Measurements from ENCODE around the gene COL19A1.
"Not testable (repeated sequence)": the region's sequence is repeated elsewhere in the genome, so short reads cannot be mapped to it uniquely, and the experiment has no call there.

The COL19A1 gene

DNA sequence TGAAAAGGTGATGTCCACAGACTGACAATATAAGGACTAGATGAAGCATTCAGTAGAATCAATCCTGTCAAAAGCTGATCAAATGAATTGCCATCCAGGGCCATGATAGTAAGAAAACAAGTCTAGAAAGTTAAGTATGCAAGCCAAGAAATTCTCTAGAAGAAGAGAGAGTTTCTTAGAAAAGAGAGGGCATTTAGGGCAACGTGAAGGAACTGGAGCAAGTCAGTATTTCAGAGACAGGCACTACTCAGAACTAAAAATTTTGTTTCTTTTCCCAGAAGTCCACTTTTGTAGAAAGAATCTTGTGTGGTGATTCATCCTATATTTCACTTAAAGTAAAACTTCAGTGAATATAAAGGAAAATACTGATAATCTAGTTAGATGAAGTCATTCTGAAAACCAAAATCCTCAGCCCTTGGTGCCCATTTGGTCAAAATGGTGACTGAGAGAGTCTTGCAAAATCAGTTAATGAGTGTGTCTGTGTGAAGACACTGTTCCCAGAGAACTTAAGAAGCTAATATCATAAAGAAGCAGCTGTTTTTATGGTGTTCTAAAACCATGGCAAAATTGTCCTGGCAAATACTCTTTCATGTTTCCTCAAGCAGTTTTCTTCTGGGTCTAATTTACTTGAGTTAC, 82.2 kb downstream of the COL19A1 start:
- peaks cover 4% of the 10 kb centered on the region for H3K27me3 Mint-ChIP-seq
- no peak overlapping the region for H3K27ac Mint-ChIP-seq
- no peaks in the 10 kb centered on the region for H3K4me1 Mint-ChIP-seq (ENCODE audit: low read depth)
- H3K36me3 Mint-ChIP-seq: no peaks in the 10 kb centered on the region
- H3K4me3 Mint-ChIP-seq: no peak overlapping the region
- H3K9me3 Mint-ChIP-seq (ENCODE audit: low read depth): no peaks in the 10 kb centered on the region

DNA sequence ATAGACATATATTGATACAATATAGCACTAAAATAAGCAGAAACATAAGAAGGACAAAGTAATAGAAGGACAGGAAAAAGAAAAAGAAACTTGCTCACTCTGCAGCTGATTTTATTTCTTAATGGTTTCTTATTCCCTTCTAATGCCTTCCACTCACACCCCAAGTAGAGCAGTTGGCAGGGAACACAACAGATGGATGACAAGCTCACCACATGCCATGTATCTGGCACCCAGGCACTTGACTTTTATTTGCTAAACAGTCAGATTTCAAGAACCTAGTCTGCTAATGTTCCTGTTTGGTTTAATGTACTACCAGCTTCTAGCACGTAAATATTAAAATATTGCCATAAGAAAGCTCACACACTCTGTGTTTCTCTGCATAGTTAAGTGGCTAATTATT, 87.1 kb downstream of the COL19A1 start:
- Mint-ChIP-seq H3K4me1 (ENCODE audit: low read depth) (no peaks in the 10 kb centered on the region), H3K36me3 (no peaks in the 10 kb centered on the region), H3K27ac (no peak overlapping the region), H3K27me3 (peaks cover 1% of the 10 kb centered on the region), H3K4me3 (no peak overlapping the region), H3K9me3 (ENCODE audit: low read depth) (no peaks in the 10 kb centered on the region)

DNA sequence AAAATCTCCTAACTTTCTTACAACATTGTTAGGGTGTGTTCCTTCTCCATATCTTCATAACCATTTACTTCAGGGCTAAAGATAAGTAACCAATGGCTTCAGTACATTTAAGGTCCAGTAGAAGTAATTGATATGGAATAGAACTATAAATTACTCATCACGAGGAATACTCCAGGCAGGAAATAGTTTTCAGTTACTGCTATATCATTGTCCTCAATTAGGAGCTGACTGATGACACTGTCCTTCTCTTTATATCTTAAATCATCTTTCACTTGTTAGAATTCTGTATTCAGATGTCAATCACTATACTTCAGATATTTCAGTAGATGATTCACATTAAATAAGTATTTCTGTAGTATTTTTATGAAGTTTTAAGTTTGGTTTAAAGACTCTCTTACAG, 88.4 kb downstream of the COL19A1 start:
- no peaks in the 10 kb centered on the region for H3K36me3 Mint-ChIP-seq
- H3K27ac Mint-ChIP-seq: no peak overlapping the region
- H3K27me3 Mint-ChIP-seq: peaks cover 1% of the 10 kb centered on the region
- no peak overlapping the region for H3K4me3 Mint-ChIP-seq
- no peaks in the 10 kb centered on the region for H3K4me1 Mint-ChIP-seq (ENCODE audit: low read depth)
- H3K9me3 Mint-ChIP-seq (ENCODE audit: low read depth): no peaks in the 10 kb centered on the region

DNA sequence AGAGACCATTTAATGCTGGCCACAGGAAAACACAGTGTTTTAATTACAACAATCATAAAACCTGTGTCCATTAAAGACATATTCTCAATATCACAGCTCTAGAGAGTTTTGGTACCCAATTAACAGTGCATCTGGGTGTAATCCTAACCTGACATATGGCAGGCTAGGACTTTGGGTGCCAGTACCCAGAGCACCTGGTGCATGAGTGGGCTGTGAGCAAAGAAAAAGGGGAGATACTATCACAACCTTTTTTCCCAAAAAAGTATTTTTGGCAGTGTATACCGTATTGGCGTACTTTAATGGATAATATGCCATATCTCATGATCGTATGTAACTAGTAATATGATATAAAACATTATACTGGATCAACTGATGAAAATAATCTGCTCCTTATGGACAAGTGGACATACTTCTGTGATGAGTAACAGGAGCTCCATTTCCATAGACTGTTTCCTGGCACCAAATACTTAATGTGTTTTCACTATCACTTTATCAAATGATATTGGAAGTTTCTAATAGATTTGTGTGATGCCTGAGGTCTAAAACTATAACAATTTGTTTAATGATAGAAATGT, 91.7 kb downstream of the COL19A1 start:
- Mint-ChIP-seq H3K4me3 (no peak overlapping the region), H3K27ac (no peak overlapping the region), H3K9me3 (ENCODE audit: low read depth) (no peaks in the 10 kb centered on the region), H3K36me3 (no peaks in the 10 kb centered on the region), H3K27me3 (peaks cover 1% of the 10 kb centered on the region), H3K4me1 (ENCODE audit: low read depth) (no peaks in the 10 kb centered on the region)

DNA sequence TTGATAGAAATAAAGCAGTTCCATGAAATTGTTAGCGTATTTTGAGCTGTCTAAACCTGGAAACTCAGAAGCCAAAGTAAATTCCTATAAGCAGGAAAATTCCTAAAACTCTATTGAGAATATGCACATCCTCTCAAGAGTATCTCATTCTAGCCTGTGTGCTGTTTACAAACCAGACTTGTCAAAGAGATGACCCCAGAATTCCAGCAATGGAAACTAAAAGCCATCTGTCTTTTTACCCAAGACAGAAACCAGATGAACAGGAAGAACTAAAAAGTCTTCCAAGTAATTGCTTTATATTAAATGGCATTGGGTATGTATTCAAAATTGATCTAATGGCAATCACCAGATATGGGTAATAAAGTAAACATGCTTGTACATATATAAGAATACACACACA, 92.6 kb downstream of the COL19A1 start:
- peaks cover 1% of the 10 kb centered on the region for H3K27me3 Mint-ChIP-seq
- H3K4me3 Mint-ChIP-seq: no peak overlapping the region
- H3K27ac Mint-ChIP-seq: no peak overlapping the region
- H3K9me3 Mint-ChIP-seq (ENCODE audit: low read depth): no peaks in the 10 kb centered on the region
- H3K36me3 Mint-ChIP-seq: no peaks in the 10 kb centered on the region
- no peaks in the 10 kb centered on the region for H3K4me1 Mint-ChIP-seq (ENCODE audit: low read depth)

DNA sequence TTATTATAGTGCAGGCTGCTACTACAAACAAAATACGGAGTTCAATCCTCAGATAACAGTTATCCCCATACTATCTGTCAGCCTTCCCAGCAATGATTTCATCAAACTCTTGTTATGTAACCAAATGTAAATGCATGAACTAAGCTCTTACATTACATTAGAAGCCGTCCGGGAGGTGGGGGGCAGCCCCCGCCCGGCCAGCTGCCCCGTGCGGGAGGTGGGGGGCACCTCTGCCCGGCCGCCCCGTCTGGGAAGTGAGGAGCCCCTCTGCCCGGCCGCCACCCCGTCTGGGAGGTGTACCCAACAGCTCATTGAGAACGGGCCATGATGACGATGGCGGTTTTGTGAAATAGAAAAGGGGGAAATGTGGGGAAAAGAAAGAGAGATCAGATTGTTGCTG, 99.6 kb downstream of the COL19A1 start:
- not testable (repeated sequence) for H3K27ac Mint-ChIP-seq; H3K4me3 Mint-ChIP-seq; H3K36me3 Mint-ChIP-seq; H3K27me3 Mint-ChIP-seq; H3K9me3 Mint-ChIP-seq (ENCODE audit: low read depth); H3K4me1 Mint-ChIP-seq (ENCODE audit: low read depth)

DNA sequence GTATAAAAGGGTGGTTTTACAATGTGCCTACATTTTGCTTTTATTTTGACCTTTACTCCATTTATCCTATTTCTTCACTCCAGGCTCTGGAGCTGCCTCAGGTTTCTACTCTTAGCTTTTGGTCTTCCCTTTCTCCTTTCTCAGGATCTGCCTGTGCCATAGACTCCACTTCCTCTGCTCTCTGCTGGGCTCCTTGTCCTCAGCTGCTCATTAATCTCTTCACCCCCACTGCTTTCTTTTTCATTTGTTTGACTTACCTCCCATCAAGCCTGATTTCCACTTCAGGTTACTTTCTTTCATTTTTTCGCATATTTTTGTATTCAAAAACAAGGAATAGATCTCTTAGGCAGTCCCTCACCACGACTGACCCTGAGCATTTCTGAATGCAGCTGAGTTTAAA, 106.8 kb downstream of the COL19A1 start:
- no peak overlapping the region for H3K27ac Mint-ChIP-seq
- no peaks in the 10 kb centered on the region for H3K36me3 Mint-ChIP-seq

DNA sequence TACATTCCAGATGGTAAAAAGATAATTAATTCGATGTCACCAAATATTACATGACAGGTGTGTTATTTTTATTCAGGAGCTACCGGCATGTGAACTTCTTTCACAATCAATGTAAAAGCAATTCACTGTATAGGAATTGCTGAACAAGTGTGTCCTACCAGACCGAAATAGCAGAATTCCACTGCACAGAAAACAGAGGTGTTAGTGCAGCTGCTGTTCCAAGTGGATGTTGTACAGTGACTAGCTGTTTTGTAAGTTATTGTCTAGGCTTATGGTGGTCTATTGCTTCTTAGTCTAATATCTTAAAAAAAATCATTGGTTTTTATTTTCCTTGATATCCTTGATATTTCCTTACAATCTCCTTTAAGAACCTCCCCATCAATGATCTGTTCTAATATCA, 107.4 kb downstream of the COL19A1 start:
- Mint-ChIP-seq H3K4me1 (ENCODE audit: low read depth) (no peaks in the 10 kb centered on the region), H3K27me3 (peaks cover 8% of the 10 kb centered on the region), H3K36me3 (no peaks in the 10 kb centered on the region), H3K9me3 (ENCODE audit: low read depth) (no peaks in the 10 kb centered on the region), H3K4me3 (no peak overlapping the region), H3K27ac (no peak overlapping the region)

More for the DNA sequence above, 106.8 kb downstream of the COL19A1 start:
- Mint-ChIP-seq H3K4me1 (ENCODE audit: low read depth) (no peaks in the 10 kb centered on the region), H3K4me3 (no peak overlapping the region), H3K27me3 (peaks cover 8% of the 10 kb centered on the region), H3K9me3 (ENCODE audit: low read depth) (no peaks in the 10 kb centered on the region)

DNA sequence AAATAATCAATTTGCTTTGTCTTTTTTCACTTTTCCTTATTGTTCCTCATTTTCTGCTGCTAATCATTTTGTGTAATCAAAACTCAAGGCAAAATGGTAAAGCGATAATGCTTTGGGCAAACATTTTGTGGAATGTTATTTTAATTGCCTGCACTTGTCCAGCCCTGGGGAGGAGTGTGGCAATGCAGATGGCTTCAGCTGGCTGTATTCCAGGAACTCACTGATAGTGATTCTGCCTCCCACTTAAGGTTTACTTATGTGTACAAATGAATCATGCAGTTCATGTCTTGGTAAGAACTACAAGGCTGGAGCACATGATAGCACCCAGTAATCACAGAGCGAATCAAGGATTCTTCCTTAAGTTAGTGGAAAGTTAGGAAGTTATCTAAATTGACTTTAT, 107.8 kb downstream of the COL19A1 start:
- Mint-ChIP-seq H3K4me3 (no peak overlapping the region), H3K27me3 (peaks cover 8% of the 10 kb centered on the region), H3K36me3 (no peaks in the 10 kb centered on the region), H3K9me3 (ENCODE audit: low read depth) (no peaks in the 10 kb centered on the region), H3K4me1 (ENCODE audit: low read depth) (no peaks in the 10 kb centered on the region), H3K27ac (no peak overlapping the region)

DNA sequence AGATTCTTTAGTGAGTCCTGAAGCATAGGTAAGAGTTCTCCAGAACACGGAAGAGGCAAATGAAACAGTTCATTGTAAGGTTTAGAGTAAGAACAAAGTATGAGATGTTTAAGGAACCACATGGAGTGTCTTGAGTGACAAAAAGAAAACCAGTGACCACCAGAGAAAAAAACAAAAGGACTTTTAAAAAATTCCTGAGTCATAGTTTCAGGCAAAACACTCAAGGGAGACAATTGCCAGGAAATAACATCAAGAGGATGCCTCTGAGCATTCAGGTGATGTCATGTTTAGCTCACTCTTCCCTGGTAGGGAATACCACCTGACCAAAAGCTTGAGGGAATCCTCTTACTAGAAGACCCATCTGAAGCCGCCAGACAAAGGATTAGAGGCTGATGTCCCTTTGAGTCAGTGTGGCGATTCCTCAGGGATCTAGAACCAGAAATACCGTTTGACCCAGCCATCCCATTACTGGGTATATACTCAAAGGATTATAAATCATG, 110.3 kb downstream of the COL19A1 start:
- Mint-ChIP-seq H3K27ac (no peak overlapping the region), H3K4me3 (no peak overlapping the region)

DNA sequence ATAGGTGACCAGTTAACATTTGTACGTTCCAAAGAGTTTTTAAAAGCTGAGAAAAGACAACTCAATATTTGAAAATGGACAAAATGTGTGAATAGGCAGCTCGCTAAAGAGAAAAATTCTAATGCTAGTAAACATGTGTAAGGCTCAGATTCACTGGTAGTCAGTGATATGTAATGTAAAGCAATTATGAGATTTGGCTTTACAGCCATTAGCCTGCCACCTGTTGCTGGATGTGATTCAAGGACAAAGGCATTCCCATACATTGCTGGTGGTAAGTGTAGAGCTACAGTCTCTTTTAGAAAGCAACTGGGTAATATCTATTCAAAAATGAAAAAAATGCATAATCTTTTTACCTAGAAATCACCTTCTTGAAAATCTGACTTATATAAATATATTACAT, 114.3 kb downstream of the COL19A1 start:
- no peaks in the 10 kb centered on the region for H3K36me3 Mint-ChIP-seq

More for the DNA sequence above, 110.3 kb downstream of the COL19A1 start:
- H3K4me1 Mint-ChIP-seq (ENCODE audit: low read depth): no peaks in the 10 kb centered on the region
- peaks cover 7% of the 10 kb centered on the region for H3K27me3 Mint-ChIP-seq
- H3K9me3 Mint-ChIP-seq (ENCODE audit: low read depth): no peaks in the 10 kb centered on the region
- no peaks in the 10 kb centered on the region for H3K36me3 Mint-ChIP-seq

DNA sequence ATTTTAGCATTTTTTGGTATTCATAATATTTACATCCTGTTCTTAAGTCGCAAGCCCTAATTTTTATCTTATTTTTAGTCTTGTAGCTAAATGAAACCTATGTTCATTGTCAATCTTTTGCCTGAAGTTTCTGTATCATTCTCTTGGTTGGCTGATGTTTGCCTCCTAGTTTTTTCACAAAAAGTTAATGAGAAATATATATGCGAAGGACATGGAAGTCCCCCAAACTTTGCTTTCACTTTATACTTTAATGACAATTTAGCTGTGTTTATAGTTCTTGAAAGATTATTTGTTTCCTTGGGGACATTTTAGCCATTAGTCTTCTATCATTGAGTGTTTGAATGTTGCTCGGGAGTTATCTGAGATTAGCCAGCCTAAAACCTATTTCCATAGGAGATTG, 118.2 kb downstream of the COL19A1 start:
- no peaks in the 10 kb centered on the region for H3K36me3 Mint-ChIP-seq
- H3K27ac Mint-ChIP-seq: no peak overlapping the region
- no peak overlapping the region for H3K4me3 Mint-ChIP-seq

More for the DNA sequence above, 114.3 kb downstream of the COL19A1 start:
- Mint-ChIP-seq H3K27me3 (no peaks in the 10 kb centered on the region), H3K9me3 (ENCODE audit: low read depth) (no peaks in the 10 kb centered on the region), H3K27ac (no peak overlapping the region), H3K4me1 (ENCODE audit: low read depth) (no peaks in the 10 kb centered on the region), H3K4me3 (no peak overlapping the region)

DNA sequence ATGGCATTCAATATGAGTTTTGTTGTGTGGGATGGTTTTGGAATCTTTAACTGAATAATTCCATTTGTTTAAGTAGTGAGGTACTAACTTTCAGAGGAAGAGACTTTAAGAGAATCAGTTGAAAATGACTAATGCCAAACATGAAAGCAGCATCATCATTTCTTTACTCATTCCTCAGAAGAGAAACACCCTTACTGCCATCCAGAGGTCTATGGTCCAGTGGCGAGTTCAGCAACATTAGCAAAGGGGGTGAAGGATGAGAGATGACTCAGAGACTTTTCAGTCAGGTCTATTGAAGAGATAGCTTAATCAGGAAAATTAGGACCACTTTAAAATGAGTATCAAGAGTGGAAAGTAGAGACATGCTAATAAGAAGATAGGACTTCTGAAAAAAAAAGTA, 118.8 kb downstream of the COL19A1 start:
- H3K27me3 Mint-ChIP-seq: no peaks in the 10 kb centered on the region
- H3K27ac Mint-ChIP-seq: no peak overlapping the region
- H3K4me3 Mint-ChIP-seq: no peak overlapping the region
- no peaks in the 10 kb centered on the region for H3K4me1 Mint-ChIP-seq (ENCODE audit: low read depth)
- no peaks in the 10 kb centered on the region for H3K9me3 Mint-ChIP-seq (ENCODE audit: low read depth)
- no peaks in the 10 kb centered on the region for H3K36me3 Mint-ChIP-seq

More for the DNA sequence above, 118.2 kb downstream of the COL19A1 start:
- Mint-ChIP-seq H3K4me1 (ENCODE audit: low read depth) (no peaks in the 10 kb centered on the region), H3K9me3 (ENCODE audit: low read depth) (no peaks in the 10 kb centered on the region), H3K27me3 (no peaks in the 10 kb centered on the region)

DNA sequence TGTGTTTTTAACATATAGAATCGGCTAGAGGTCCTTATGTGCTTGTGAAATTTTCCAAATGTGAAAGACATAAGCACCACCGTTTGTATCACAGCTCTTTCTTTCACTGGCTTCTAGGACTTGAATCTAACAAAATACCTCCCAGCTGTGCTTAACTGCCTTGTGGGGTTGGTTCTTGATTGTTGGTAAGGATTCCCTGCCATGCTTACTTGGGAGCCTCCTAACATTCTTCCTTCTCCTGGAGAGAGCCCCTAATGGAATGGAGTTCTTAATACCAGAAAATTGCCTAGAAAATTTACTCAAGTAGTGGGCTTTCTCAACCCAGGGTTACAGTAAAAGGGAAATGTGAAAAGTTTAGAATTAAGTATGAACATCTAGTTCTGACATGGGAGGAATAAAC, 121.2 kb downstream of the COL19A1 start:
- H3K27me3 Mint-ChIP-seq: peaks cover 5% of the 10 kb centered on the region
- H3K4me3 Mint-ChIP-seq: no peak overlapping the region
- no peaks in the 10 kb centered on the region for H3K36me3 Mint-ChIP-seq
- H3K27ac Mint-ChIP-seq: no peak overlapping the region
- no peaks in the 10 kb centered on the region for H3K9me3 Mint-ChIP-seq (ENCODE audit: low read depth)
- H3K4me1 Mint-ChIP-seq (ENCODE audit: low read depth): no peaks in the 10 kb centered on the region

DNA sequence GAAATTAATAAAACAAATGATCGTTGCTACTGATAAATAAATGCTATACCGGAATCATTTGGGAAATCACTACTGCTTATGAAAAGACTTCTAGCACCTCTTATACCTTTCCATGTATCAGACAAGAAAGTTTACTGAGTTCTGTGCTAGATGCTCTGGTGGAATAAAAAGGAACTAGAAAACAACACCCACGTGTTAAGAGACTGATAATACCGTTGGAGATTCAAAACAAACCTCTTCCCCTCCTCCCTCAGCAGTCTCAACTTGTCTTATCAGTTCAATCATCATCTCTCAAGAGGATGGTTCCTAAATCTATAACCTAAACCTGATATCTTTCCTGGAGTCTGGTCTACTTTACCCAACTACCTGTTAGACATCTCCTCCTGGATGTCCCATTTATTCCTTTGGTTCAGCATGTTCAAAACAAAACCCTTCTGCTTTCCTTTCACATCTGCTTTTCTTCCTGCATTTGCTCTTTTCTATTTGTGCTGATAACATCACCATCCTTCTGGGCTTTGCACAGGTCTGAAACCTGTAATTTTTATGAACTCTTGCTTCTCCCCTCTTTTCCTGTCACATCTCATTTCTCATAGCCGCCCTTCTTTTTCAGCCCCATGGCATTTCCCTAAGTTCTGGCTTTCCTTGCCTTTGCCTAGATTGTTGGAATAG, 122.2 kb downstream of the COL19A1 start:
- no peaks in the 10 kb centered on the region for H3K4me1 Mint-ChIP-seq (ENCODE audit: low read depth)
- H3K4me3 Mint-ChIP-seq: no peak overlapping the region
- H3K27me3 Mint-ChIP-seq: peaks cover 10% of the 10 kb centered on the region
- no peaks in the 10 kb centered on the region for H3K9me3 Mint-ChIP-seq (ENCODE audit: low read depth)
- H3K36me3 Mint-ChIP-seq: no peaks in the 10 kb centered on the region
- H3K27ac Mint-ChIP-seq: no peak overlapping the region

Data from activated naive CD8-positive, alpha-beta T cell (primary cell).